Kidney tubule cell (primary cell): ENCODE data around the gene KLHL29.

Experiments used
- DNase-seq: peaks from one replicate; pipeline ENCODE4 v3.0.0-alpha.2; 2018; ENCODE audit warnings: low spot score

KLHL29 gene

DNA sequence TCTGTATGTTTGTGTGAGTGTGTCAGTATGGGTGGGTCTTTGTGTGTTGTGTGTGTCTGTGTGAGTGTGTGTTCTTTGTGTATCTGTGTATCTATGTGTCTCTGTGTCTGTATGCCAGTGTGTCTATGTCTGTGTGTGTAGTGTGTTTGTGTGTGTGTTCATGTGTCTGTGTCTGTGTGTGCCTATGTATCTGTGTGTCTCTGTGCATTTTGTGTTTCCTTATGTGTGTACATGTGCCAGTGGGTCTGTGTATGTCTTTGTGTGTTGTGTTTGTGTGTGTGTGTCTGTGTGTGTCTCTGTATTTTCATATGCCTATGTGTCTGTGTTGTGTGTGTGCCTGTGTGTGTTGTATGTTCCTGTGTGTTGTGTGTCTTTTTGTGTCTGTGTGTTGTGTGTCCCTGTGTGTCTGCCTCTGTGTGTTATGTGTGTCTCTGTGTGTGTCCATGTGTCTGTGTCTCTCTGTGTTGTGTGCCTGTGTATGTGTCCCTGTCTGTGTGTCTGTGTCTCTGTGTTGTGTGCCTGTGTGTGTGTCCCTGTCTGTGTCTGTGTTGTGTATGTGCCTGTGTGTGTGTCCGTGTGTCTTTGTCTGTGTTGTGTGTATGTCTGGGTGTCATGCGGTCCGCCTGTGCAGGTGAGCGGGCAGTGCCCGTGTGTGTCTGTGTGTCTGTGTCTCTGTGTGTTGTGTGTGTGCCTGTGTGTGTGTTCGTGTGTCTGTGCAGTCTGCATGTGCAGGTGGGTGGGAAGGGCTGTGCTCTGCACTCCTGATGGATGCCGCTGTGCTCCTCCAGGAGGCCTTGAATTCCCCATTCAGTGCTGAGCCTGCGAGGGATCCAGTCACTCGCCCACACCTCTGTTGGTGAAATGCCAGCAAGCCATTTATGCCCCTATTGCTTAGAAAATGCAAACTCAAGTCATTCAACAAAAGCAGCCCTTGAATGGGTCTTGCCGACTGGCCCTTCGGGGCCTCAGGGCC, 37.4 kb downstream of the KLHL29 start:
- DNase-seq, result no peak

DNA sequence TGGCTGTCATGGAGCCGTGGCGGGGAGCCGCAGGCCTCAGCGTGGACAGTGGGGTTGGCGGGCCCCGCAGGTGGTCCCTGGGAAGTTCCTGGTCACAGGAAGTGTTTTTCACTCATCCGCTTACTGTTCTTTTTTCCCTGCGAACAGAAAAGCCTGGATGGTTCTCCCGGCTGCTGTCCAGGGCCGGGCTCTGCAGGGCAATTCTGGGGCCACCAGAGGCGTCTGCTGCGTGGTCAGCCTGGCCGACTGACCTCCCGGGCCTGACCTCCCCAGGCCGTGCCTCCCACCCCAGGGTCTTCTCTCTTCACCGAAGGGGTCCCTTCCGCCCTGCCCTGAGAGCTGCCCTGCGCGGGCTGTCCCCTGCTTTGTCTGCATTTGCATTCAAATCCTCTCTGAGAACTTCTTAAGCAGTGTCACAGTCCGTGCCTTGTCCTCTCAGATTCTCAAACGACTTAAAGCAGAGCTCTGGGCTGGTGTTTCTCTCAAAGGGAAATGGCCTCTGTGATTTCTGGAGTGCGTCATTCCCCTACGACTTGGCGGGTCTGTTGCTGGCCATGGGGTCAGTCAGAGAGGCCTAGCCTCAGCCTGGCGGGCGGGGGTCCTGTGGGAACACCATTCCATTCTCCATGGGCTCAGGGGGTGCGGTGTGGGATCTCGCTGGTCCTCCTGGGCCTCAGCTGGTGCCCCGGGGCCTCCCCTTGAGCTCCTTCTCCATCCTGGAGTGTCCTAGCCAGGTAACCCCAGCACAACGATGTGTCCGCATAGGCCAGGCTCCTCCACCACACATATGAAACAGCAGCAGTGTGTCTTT, 38.3 kb downstream of the KLHL29 start:
- DNase-seq, result no peak

DNA sequence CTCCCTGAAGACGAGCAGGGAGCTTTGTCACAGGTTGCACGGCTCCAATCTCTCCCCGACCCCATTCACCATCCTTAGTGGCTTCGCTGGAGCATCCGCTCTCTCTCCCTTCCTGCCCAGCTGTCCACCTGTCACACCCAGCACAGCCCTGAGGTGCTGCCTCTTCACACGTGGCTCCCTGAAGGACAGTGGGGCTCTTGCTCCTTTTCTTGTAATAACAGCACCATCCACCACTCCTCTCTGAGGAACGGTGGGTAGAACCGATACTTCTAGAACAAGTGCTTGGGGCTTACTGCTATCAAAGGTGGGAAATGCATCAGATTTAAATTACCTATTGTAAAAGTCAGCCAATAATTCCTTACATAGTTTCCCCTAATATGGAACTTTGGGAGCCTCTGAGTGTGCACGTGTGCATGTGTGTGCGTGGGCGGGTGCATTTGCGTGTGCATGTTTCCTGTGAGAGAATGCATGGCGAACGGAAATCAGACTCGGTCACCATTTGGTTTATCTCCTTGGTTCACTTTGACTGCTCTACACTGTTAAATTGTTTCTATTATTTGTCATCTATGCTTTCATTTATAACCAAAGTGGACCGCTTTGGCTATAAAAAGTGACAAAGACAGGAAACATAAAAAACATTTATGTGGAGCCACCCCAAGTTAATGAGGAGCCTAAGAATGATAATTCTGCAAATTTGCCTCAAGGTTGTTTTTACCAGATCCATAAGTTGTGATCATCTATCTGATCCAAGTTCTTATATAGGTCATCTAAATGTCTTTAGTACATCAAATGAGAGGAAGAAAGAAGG, 39.1 kb downstream of the KLHL29 start:
- DNase-seq, result no peak

DNA sequence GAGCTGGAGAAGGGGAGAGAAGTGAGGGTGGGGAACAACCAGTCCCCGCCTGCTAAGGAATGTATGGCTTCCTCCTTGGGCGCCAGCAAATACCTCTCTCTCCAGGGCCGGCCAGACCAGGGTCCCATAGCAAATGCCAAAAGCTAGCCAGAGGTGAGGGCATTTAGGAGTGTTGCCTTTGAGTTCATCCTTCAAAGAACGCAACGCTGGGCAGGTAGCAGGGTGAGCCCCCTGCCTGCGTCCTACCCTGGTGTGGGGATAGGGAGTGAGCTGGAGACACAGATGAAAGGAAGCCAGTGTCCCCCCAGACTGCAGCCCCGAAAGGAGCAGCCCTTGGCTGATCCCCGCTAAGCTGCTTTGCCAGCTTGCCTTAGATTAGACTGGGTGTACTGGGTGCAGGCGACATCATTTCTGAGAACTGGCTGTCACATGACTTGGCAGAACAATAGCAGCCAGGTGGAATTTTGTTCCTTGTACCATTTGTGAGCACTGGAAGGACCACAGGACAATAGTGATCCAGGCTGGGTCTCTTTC, 40.4 kb downstream of the KLHL29 start:
- no peak for DNase-seq

DNA sequence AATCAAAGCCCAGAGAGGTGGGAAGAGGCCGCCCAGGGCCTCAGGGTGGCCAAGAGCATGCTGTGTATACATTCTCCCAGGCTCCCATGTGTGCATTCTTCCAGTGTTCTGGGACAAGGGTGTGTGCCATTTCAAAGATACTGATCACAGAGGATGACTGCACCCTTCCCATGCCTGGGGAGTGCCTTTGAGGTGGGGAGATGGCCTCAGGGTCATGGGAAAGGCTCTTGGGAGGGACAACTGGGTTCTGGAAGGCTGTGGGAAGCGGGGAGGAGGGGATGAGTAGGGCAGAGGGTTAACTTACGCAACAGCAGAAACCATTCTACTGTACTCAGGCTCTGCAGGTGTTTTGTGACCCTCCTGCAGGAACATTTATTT, 40.9 kb downstream of the KLHL29 start:
- no peak for DNase-seq

DNA sequence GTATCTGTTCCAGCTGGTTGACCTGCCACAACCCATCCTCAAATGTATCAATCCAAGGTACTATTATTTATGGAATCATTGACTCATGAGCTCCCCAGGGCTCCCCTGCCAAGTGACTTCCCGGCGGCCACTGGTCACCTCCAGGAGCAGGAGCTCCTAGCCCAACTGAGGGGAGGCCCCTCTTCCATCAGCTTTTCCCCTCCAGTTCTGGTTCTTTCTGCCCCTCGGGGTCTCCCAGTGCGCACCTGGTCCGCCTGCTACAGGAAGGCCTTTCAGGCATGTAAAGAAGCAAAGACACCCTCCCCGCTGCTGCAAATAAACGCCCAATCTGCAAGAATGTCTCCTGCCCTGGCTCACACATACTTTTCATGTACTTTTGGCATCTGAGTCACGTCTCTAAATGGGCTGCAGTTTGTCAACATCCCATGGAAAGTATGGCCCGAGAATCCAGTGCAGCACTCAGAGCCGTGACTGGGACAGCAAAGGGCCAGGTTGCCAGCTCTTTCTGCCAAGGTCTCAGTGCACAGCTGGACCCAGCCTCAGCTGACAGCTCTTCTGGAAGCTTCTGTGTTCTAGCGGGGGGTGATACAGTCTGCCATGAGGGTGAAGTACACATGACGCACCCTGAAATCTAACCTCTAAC, 41.4 kb downstream of the KLHL29 start:
- DNase-seq, result no peak

DNA sequence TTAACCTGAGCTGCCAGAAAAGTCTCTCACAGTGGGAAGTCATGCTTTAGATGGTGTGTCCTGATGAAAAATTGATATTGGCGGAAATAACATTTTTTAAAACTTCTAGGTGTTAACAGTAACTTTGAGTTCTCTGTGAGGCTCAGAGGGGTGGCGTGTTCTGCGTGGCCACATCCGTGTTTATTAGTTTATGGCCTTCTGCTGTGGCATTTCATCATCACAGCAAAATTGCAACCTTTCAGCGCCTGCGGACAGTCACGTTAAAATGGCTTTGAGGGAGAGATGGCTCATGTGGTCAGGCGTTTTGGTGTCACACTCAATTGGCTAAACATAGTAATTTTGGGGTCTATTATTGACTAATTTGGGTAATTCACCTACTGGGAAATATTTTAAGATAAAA, 42.4 kb downstream of the KLHL29 start:
- DNase-seq, result no peak

DNA sequence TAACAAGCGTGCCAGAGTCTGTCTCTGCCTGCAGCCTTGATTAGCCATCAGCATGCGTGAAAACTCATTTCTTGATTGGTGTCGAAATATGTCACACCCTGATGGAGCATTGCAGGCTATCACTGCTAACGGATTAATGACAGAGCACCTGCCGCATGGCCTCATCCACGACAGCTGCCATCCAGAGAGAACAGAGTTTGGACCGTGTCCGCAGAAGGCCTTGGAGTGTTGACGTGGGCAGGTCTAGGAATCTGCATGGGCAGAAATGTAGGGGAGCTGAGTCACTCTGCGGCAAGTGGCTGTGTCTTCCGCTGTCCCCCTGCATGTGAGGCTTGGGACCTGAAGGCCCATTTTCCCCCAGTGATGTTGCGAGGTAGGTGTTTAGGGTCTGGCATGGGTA, 43.0 kb downstream of the KLHL29 start:
- DNase-seq, result no peak

DNA sequence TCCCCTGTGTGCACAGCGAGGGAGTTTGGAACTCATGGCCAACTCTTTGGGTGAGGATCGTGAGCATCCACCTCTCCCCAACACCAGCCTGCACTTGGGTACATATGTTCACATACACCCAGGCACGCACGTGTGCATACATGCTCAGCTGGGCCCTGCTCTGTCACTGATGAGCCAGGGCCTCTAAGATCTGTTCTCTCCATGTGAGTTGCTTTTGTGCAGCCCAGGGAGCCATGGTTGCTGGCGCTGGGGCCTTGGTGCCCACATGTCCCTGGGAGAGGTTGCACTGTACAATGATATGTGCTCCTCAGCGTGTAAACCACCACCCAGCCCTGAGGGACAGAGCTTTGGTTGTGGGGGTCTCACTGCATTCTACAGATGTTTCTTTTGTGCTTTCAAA, 44.1 kb downstream of the KLHL29 start:
- DNase-seq, result no peak

DNA sequence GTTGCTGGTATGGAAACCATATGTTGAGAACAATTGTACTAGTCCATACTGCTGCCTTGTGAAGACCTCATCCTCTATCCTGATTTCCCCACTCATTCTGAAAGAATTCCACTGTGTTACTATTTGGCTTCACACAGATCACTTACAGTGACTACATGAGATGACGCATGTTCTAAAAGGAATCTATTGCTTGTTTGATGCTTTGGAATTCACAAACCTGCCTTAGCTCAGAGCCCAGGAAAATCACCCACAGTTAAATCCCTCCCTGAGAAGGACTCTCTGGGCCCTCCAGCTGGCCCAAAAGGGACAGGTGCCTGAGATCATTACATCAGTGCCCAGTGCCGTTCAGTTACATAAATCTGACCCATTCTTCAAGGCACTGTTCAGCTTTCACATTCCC, 45.3 kb downstream of the KLHL29 start:
- DNase-seq, result peak; percentile 61

DNA sequence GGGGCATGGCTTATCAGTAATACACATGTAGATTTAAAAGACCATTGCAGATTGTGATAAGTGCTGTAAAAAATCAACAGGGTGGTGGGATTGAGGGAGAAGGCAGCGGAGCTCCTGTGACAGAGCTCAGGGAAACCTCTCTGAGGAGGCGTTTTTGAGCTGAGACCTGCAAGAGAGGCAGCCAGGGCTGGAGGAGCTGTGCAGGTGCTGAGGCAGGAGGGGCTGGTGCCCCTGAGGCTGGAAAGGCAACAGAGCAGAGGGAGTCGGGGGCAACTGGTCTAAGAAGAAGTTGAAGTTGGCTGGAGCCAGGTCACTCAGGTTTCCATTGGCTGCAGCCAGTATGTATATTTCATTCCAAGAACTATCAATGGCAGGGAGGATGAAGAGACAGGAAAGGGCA, 47.6 kb downstream of the KLHL29 start:
- DNase-seq, result no peak

DNA sequence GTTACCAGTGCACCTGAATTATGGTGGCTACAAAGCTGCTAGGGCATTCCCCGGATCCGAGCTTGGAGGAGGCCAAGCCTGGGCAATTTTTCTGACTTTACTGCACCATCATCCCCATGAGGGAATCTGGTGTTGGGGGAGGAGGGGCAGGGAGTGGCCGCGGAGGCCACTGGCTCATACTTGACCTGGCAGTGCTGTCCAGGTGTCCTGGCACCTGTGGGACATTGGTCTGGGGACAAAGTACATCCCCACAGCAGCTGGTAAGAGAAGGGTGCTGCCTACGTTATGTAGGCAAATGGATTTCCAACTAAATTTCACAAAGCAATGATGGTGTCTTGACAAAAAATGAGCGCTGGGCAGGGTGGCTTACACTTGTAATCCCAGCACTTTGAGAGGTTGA, 48.3 kb downstream of the KLHL29 start:
- no peak for DNase-seq

DNA sequence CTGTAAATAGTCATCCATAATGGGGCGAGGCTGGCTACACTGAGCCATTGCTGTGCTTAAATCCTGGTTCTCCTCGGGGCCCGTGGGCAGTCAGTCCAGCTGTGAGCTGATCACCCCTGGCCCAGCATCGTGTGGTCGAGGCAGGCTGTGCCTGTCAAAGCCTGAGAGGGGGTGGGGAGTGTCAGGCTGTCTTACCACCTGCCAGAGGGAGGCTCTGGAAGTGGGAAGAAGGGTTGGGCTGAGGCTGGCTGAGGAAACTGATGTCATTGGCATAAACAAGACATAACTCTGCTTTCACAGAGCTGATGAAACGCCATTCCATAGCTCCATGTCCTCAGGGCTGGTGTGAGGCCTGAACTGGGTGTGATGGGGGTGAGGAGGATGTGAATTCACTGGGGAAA, 49.7 kb downstream of the KLHL29 start:
- DNase-seq, result no peak

DNA sequence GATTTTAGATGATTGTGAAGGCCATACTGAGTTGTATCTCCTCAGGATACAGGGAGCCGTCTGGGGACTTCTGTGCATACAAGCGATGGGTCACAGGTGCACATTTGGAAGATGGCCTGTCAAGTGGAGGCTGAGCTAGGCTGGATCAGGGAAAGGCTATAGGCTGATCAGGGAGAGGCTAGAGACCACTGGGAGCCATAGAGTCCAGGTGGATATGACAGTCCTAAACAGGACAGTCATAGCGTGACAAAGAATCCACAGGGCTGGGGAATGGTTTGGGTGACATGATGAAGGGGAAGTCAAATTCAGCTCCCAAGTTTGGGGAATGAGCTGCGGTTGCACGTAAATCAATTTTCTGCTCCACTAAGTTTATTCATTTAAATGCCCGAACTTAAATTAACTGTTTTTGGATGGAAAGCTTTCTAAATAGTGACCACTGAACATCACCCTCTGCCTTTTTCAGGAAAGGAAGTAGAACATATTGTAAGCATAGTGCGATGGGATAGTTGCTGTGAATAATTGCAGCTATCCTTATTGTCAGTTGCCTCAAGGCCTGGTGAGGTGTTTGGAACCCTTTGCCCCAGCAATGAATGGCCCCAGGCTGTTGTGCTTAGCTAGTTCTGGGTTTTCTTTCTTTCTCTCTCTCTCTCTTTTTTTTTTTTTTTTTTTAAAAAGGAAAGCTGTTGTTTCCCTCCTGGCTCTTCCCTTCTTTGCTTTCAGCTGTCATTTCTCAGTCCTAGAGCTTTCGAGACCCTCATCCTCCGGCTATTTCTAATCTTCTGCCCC, 50.5 kb downstream of the KLHL29 start:
- DNase-seq, result no peak

DNA sequence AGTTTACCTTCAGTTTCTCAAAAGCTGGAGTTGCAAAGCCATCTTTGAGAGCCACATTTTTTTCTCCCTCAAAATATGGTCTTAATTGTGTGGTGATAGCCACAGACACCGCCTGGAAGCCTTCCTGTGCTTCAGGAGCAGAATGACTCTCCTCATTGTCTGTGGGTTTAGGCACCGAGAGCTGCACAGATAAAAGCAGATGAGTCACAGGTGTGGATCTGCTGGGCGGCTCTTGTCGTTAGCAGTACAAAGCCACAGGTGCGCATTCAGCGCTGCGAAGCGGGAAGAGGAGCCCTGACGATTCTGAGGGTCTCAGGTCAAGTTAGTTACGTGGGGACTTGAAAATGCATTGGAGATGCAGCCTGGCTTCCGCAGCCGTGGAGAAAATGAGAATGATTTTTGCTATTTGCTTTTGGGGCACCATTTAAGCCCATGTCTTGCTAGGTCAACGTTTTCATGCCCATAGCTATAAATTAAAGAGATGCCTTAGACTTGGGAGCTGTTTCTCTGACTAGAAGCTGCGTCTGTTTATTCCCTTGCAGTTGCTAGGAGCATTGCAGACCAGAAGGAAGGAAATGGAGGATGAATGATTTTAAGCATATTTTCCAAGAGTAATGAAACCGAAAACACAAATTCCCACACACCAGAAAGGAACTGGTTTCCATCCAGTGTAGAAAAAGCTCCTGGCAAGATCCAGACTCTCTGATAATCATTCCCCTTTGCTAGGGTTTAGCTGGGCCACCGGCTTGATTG, 51.5 kb downstream of the KLHL29 start:
- DNase-seq, result peak; percentile 37

DNA sequence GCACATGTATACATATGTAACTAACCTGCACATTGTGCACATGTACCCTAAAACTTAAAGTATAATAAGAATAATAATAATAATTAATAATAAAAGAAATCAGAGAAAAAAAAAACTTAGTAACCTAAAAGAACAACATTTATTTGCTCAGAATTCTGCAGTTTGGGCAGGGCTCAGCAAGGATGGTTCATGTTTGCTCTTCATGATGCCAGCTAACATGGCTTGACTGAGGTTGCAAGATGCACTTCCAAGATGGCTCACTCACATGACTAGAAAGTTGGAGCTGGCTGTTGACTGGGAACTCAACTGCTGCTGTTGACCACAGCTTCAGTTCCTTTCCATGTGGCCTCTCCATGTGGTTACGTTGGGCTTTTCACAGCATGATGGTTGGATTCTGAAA, 56.4 kb downstream of the KLHL29 start:
- no peak for DNase-seq

DNA sequence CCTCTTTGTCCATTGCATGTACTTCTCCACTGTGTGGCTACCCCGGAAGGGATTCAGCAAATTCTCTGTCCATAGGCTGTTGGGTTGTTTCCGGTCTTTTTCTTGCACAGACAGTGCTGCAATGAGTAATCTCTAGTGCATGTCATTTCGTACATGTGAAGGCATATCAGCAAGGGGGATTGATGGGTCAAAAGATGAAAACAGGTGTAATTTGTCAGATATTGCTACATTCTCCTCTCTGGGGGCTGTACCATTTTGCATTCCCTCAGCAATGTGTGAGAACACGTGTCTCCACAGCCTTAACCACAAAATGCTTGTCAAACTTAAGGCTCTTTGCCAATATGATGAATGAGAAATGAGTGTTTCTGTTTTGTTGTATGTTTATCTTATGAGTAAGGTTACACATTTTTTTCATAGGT, 60.5 kb downstream of the KLHL29 start:
- peak; percentile 50 for DNase-seq

DNA sequence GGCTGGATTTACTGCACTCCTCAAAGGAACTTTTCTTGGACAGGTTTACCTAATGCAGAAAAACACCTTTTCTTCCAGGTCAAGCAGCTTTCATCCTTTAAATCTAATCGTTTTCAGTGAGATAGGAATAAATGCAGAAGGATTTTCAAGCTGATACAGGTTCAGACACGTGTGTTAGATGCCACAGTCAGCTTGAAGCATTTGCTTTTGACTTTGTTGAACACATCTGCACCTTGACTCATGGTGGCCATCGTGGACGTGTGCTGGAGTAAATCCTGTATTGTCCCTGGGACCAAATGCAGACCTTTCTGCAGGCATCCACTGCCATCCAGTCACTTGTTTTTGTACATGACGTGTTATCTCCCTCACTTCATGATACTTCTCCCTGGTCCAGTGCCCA, 61.9 kb downstream of the KLHL29 start:
- DNase-seq, result no peak

DNA sequence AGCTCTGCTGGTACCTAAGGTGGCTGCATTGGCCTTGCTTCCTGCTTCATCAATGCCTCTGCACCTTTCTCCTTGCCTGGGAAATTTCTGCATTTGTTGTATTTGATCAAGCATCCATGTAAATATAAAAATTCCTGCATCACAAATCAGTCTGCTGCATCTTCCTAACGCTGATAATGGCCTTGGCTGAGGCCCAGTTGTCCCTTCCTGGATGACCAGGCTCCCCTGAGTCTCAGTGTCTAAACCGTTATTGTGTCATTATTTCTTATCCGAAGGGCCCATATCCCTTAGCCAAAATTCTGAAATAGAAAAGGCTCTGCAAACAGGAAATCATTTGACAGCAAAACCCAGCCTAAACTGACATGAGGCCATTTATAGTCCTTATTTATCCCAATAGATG, 62.4 kb downstream of the KLHL29 start:
- DNase-seq, result no peak

DNA sequence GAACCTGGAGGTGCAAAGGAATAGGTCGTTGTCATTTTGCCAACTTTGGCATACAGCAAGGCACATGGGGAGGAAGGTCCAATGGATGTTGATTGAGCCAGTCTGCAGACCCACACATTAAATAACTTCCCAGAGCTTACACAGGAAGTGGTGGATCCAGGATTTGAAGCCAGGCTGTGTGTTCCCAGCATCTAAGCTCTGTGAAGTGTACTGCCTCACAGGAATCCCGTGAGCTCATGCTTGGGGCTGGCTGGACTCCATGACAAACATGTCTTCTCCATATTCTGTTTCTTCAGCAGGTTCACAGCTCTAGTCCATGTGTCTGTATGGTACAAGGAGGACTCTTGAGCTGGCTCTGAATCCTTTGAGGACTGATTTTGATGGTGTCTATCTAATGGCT, 63.9 kb downstream of the KLHL29 start:
- DNase-seq, result no peak
